Mesenteric fat pad (tissue), 1 donor: Measurements from ENCODE around the gene ARHGAP25. TPM values are rescaled to one million over a fixed set of nuclear protein-coding genes. Genes with fewer than 3 reads are reported as not detected.

Experiments used
- DNase-seq: peaks from one replicate; pipeline ENCODE4 v3.0.0-alpha.2; 2020; ENCODE audit warnings: low spot score
- total RNA-seq: library from RNA; stranded (reverse); fragmentation: NEBNext Ultra II Directional; extraction: Animal tissue kit (Norgen Biotek cat#: 25700); gene quantifications from one replicate; pipeline ENCODE4 v1.2.1, GENCODE V29; 2021
- donor health status: DM: yes; HTN: yes; CAD: no.

Gene ARHGAP25
- total RNA-seq, 1 donor from 2014 or later = 15.6 TPM

- DNase-seq = no peak
Observed at GRCh38 chr2:68860111-68860510, 125.5 kb downstream of the ARHGAP25 start.

- no peak for DNase-seq
Observed at GRCh38 chr2:68861330-68861729, 126.7 kb downstream of the ARHGAP25 start.

- no peak for DNase-seq
Observed at GRCh38 chr2:68862889-68863288, 128.3 kb downstream of the ARHGAP25 start.

GRCh38 chr2:68863996-68864395 lies 129.4 kb downstream of the ARHGAP25 start:
- no peak for DNase-seq

GRCh38 chr2:68865108-68865507 lies 130.5 kb downstream of the ARHGAP25 start:
- no peak for DNase-seq

- DNase-seq = no peak
Observed at GRCh38 chr2:68870215-68870614, 135.6 kb downstream of the ARHGAP25 start.

- DNase-seq = no peak
Observed at GRCh38 chr2:68871159-68871764, 136.7 kb downstream of the ARHGAP25 start, which contains the start of gene BMP10. Gene BMP10 (minus strand): TSS chr2:68871397. CDS start chr2:68871358, 39 bp downstream.

Other genes with a start within 250 kb of the ARHGAP25 start
- 1.3 TPM for gene PROKR1, start 91.2 kb upstream of the ARHGAP25 start, total RNA-seq
- not detected for gene BMP10, start 136.6 kb downstream of the ARHGAP25 start, total RNA-seq
- not detected for gene GKN2, start 218.1 kb downstream of the ARHGAP25 start, total RNA-seq
- gene GKN1, start 239.8 kb downstream of the ARHGAP25 start, total RNA-seq = not detected